HG02885 (cell line): ENCODE results near the gene S100A13.
"Not testable (repeated sequence)": the region's sequence is repeated elsewhere in the genome, so short reads cannot be mapped to it uniquely, and the experiment has no call there.

Experiments
- ATAC-seq: cut with Tn5 transposase; IDR thresholded peaks from one replicate; pipeline ENCODE4 v1.9.1; 2021; ENCODE audit warnings: mild to moderate bottlenecking; ENCODE audit not compliant: unreplicated experiment, poor library complexity

S100A13 gene

DNA sequence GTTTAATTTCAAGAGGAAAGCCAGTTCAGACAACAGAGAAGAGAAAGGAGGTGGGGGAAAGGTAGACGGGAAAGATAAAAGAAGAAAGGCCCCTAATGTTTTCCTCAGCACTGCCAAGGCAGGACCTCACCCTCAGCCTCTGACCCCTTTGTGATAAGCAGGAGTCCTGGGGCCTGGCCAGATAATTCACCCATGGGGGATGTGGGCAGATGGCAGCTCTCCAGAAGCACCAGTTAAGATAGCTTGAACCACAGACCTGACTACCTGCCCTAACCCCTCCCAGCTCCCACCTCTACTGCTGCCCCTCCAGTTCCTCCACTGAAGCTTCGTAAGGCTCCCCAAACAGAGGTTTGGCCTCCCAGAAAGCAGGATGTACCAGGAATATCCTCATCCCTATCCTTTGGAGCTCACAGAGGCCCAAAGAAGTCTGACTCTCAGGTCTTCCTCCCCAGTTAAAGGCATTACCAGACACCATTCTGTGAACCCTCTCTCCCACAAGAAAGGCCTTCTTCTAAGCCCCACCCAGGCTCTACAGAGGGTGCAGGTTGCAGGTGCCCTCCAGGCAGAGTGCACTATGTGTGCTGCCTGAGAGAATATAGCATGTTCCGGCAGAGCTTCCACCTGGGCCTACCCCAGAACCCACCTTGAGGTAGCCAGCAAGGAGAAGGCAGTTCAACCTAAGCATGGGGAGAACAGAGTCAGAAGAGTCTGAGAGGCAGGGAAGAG lies 22.0 kb upstream of the S100A13 start:
- ATAC-seq = no peak

DNA sequence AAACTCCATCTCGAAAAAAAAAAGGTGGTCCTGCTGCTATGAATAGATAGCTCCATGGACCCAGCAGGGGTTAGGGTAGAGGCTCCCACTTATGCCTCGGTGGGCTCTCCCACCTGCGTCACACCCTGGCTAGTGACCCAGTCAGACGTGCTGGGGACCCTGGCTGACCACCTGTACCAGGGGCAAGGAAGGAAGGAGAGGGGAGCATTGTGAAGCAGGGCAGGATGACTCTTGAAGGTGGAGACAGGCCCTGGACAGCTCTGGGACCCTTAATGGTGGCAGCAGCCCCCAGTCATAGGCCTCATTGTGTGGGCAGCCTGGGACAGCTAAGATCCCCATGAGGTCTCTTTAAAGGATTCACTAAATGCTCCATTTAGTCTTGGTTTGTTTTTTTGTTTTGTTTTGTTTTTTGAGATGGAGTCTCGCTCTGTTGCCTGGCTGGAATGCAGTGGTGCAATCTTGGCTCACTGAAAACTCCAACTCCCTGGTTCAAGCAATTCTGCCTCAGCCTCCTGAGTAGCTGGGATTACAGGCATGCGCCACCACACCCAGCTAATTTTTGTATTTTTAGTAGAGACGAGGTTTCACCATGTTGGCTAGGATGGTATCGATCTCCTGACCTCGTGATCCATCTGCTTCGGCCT lies 20.8 kb upstream of the S100A13 start:
- no peak for ATAC-seq

DNA sequence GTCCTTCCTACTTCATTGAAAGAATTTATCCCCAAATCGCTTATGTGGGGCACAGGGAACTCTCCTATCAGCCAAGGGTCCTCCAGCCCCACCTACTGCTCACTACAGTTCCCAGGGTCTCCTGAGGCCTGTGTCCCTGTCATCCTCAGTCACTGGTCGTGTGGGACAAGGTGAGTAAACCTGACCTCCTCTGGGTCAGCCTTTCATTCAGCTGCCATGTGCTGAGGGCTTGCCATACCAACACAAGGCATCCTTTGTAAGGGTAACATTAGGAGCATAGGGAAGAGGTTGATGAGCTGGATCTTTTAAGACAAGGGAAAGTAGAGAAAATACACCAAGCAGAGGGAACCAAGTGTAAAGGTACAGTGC lies 20.0 kb upstream of the S100A13 start:
- no peak for ATAC-seq

DNA sequence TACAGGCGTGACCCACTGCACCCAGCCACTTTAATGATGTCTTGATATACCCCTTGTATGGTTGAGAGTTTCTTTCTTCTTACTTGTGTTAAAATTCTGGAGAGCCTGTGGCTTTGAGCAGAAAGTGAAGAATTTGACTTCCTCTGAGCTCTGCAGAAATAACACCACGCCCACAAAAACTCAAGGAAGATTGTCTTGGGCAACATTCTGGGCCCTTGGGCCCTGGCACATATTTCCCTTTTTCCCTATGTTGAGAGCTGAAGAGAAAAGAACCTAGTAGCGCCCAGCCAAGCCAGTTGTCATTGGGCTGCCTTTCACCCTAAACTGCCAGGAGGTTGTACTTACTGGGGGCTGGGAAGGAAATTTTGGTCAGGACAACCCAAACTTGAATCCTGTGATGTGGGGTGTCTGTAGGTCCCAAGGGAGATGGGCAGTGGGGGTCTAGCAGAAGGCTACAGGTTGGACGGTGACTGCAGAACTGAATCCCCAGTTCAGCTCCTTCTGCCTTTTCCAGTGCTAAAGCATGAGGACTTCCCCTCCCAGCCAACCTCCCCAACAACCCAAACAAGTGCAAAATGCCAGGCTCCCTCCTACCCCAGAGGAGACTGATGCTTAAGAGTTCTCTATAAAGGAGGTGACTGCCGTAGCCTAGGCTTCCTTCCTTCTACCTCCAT lies 19.5 kb upstream of the S100A13 start:
- ATAC-seq = no peak

DNA sequence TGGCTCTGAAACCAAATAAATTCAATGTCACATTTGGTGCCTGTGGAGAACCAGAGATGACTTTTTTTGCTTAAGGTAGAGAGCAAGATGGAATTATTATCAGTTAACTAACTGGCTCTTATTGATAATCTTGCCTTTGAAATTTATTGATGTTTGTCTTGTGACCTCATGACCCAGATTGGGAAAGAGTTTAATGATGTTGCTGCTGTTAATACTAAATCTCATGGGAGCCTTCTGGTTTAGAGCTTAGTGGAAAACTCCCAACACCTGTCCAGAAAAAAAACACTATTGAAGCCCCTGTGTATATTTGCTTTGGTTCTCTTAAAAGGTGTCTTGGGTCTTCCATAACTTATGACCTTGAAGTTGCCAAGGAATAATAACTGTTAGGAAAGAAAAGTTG lies 16.5 kb upstream of the S100A13 start:
- no peak for ATAC-seq

DNA sequence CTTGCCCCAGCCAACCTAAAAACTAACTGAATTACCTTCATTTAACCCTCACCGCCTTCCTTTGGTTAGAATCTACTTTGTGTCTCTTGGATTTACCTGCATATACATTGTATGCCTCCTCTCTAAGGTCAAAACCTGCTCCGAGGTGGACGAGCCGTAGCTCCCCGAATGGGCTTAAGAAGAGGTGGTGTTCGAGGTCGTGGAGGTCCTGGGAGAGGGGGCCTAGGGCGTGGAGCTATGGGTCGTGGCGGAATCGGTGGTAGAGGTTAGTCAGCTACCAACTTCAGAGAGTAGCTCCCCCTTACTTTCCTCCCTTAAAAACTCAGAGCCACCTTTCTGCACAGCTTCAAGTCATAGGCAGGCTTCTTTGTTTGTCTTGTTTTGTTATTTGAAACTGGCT lies 15.8 kb upstream of the S100A13 start:
- no peak for ATAC-seq

DNA sequence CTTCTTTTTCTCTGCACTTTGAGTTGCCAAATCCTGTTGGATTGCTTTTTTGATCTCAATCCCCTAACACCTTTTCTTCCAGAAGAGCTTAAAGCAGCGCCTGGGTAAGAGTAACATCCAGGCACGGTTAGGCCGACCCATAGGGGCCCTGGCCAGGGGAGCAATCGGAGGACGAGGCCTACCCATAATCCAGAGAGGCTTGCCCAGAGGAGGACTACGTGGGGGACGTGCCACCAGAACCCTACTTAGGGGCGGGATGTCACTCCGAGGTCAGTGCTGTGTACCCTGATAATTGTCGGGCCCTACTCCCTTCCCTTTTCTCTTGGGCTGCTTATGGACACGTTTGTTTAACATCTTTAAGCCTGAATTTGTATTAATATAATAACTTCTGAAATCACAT lies 14.9 kb upstream of the S100A13 start:
- no peak for ATAC-seq

DNA sequence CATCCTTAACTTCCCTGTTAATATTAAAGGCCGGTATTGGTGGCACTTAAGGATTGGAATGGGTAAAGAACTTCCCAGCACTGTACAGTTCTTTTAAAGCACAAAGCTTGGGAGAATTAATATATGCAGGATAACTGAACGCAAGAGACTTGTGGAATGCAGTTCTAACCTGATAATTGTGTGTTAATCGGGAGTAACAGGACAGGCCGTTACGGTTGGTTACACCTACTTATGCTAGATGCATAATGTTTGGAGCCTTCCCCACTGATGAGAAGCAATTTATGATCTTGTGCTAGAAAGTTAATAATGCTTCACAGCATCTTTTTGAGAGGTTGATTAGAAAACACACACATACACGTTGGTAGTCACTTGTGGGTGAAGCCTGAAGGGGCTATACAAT lies 13.6 kb upstream of the S100A13 start:
- no peak for ATAC-seq

DNA sequence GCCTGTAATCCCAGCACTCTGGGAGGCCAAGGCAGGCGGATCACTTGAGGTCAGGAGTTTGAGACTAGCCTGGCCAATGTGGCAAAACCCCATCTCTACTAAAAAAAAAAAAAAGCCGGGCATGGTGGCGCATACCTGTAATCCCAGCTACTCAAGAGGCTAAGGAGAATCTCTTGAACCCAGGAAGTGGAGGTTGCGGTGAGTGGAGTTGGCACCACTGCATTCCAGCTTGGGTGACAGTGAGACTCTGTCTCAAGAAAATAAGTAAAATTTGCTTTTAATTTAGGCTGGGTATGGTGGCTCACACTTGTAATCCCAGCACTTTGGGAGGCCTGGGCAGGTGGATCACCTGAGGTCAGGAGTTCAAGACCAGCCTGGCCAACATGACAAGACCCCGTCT lies 12.9 kb upstream of the S100A13 start:
- not testable (repeated sequence) for ATAC-seq

DNA sequence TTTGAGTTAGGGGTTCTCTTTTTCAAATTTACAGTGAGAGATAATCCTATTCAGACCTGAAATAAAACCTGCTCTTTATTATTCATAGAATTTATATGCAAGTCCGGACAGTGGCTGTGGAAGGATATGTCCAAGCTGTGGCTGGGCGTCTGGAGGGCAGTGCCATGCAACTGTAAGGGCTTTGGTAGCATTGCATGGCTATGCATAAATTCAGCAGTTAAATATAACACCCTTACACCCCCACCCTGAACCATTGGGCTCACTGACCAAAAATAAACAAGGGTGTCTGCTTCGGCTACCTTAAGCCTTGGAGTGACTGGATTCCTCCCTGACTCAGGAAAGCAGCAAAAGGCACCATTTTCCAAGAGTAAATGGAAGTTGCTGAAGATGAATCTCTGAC lies 12.0 kb upstream of the S100A13 start:
- no peak for ATAC-seq

DNA sequence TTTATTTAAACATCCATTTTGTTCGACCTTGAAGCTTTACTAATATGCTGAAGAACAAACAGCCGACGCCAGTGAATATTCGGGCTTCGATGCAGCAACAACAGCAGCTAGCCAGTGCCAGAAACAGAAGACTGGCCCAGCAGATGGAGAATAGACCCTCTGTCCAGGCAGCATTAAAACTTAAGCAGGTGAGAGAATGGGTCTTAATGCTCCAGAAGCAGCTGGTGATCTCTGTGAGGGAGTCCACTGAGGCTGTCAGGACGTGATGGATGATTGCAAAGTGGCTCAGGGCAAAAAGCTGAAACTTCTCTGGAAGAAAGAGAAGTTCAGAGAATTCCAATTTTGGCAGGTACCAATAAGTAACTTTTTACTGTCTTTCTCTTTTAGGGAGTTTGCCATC lies 11.0 kb upstream of the S100A13 start:
- no peak for ATAC-seq

DNA sequence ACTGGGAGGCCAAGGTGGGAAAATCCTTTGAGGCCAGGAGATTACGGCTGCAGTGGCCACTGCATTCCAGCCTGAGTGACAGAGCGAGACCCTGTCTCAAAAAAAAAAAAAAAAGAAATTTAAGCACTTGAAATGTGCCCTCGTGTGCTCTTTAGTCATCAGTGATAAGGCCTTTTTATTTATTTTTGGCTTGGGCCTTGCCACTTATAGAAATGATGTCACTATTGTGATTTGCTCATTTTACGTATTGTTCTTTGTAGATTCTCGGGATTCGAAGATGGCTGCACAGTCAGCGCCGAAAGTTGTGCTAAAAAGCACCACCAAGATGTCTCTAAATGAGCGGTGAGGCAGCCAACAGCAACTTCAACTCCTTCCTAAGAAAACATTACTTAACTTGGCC lies 9.0 kb upstream of the S100A13 start:
- ATAC-seq = no peak

DNA sequence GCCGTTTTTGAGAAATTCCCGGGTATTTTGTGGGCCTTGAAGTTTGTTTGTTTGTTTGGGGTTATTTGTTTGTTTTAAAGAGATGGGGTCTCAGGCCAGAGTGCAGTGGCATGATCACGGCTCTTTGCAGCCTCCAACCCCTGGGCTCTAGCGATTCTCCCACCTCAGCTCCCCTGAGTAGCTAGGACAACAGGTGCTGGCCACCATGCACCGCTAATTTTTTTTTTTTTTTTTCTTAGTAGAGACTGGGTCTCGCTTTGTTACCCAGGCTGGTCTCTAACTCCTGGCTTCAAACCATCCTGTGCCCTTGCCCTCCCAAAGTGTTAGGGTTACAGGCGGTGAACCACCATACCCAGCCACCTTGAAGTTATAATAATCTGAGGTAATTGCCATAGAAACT lies 8.6 kb upstream of the S100A13 start:
- ATAC-seq = no peak

DNA sequence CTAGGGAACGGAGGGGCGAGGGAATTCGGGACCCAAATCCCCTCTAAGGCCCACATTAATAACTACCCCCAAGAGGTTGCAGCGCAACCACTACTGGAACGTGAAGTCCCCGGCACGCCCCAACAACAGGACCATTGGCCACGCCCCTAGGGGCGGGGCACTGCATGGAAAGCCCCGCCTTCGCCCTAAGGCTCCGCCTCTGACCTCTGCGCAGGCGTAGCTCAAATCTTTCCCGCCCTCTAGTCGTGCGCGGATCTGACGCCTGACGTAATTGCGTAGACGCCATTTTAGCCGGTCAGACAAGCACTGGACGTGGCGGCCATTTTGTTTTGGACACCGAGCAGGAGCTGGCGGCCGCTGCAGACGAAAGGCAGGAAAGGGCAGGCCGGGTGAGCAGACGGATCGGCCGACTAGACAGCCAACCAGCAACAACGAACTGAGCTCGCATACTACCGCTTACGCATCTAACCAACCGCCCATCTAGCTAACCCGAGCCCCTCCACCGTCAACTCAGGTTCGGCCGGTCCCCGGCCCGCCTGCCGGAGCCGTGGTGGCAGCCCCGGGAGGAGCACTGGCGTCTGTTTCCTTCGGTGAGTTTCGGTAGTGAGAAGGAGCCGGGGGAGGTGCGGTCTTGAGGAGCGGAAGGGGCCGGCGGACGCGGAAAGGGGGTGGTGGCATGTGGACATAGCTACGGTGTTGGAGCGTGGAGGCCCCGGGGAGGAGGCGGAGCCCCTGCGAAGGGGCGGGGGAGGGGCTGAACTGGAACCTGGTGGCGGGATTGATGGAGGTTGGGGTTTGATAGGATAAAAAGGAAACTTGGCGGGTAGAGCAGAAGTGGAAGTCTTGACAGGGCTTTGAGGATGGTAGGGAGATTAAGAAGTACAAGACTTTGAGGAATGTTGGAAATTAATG lies 6.7 kb upstream of the S100A13 start, which contains the start of gene CHTOP:
CHTOP (plus strand) TSS at position 313 of the 912 bp plus-strand sequence. CDS start 2,523 bp downstream, outside the sequence.
- ATAC-seq = peak; percentile 86

DNA sequence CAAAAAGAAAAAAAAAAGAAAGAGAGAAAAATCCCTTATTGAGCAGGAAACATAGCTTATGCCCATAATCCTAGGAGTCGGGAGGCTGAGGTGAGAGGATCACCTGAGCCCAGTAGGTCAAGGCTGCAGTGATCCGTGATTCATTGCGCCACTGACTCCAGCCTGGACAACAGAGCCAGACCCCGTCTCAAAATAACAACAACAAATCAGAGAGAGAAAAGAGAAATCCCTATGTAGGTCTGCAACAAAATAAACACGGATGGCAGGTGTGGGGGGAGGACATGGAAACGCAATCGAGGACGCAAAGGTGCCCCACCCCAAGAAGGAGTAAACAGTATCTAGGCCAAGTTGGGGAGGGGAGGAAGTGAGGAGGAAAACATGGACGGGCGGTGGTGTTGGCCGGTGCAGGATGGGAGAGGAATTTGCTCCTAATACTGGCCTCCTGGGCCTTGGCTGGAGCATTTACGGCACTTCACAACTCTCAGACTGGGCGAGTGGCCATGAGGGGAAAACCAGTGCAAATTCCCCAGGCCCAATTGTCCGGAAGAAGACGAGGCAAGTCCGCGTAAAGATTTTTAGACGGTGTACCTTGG lies 6.0 kb upstream of the S100A13 start:
- no peak for ATAC-seq

DNA sequence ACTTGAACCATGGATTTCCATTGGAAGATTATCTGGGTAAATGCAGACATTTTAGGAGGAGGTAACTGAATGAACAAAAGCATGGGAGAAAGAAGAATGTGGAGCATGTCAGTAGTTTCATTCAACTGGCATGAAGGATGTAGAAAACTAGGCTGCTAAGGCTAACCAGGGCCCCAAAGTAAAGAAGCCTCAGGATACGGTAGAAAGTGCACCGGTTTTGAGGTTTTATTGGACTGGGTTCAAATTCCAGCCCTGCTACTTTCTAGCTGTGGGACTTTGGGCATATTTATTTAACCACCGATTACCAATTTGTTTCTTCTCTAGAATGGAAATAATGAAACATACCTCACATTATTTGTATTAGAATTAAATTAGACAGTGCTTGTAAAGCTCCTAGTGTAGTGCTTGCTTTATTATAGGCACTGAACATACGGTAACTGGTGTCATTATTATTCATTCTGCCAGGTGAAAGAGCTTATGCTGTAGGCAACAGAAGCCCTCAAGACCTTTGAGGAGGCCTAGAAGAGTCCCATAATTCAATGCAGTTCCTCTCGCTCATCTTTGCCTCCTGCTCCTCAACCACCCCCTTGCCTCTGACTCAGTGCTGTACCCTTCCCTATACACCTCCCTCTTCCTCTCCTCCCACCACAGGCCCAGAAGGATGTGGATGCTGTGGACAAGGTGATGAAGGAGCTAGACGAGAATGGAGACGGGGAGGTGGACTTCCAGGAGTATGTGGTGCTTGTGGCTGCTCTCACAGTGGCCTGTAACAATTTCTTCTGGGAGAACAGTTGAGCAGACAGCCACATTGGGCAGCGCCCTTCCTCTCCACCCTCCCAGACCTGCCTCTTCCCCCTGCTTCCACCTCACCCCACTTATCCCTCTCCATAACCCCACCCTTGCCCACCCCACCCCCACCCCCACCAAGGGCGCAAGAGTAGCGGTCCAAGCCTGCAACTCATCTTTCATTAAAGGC lies 4.0 kb upstream of the S100A13 start:
- no peak for ATAC-seq

DNA sequence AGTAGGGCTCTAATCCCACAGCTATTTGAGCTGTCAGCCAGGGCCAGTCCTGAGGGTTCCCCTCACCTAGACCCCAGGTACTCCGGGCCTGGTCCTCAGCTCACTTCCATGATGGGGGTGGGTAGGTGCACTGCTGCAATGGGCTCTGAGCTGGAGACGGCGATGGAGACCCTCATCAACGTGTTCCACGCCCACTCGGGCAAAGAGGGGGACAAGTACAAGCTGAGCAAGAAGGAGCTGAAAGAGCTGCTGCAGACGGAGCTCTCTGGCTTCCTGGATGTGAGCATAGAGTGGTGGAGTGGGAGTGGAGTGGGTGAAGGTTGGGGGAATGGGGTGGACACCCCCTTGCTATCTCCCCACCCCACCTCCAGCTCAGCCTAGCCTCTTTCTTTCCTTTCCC lies 3.1 kb upstream of the S100A13 start:
- no peak for ATAC-seq

DNA sequence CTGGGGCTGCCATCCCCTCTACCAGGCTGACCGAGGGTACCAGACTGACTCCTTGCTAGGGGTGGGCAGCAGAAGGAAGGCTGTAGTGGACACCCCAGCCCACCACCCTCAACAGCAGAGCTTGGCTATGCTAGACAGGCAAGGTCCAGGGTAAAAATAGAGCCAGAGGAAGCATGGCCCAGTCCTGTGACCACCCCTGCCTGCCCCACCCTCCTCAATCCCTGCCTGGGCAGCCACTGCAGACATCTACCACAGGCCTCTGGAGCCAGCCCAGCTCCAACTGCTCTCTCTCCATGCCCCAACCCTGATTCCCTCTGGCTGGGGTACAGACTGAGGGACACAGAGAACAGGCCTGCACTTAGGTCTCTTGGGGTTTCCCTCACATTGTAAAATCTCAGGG lies 2.7 kb upstream of the S100A13 start:
- ATAC-seq = no peak

DNA sequence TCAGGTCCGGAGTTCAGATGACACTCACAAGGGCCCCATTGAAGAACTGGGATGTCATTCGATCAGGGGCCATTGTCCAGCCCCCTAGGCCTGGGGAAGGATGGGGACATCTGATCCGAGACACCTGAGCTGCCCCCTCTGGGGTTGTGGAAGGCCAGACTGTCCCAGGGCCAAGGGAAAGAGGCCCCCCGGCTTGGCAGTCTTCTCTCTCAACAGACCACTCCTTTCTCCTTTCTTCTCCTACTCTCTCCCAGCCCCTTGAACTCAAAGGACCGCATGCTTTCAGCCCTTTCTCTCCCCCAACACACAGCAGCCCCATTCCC lies 2.0 kb upstream of the S100A13 start:
- no peak for ATAC-seq
